Measurements from ENCODE around the gene PLPP7.
"Not testable (repeated sequence)": the region's sequence is repeated elsewhere in the genome, so short reads cannot be mapped to it uniquely, and the experiment has no call there.

The PLPP7 gene

DNA sequence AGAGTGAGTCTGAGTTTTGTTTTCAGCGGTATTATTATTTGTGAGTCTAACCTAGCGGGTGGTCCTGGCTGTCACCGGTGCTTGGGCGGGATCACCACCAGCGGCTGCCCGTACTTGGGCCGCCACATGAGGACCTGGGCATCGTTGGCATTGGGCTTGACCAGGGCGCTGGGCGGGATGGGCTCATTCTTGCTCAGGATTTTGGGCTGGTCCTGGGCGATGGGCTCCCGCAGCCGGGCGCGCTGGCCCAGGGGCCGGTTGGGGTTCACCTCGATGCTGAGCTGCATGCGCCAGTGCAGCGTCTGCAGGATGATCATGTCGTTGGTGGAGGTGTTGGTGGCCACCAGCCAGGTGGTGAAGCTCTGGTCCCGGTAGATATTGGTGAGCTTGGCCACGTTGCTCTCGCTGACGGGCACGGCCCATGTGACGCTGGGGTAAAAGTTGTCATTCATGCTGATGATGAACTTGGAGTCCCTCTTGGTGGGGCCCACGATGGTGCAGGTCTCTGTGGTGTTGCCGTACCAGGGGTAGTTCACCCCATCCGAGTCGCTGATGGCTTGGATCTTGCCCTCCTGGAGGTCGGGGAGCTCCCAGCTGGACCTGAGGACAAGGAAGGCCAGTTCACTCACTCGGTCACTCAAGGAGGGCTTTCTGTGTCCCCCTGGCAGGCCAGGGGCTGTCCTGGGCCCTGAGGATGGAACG lies 28.6 kb upstream of the PLPP7 start:
- no peak for DNase-seq (ENCODE audit: low read depth)
- TF ChIP-seq, protein P1, sequence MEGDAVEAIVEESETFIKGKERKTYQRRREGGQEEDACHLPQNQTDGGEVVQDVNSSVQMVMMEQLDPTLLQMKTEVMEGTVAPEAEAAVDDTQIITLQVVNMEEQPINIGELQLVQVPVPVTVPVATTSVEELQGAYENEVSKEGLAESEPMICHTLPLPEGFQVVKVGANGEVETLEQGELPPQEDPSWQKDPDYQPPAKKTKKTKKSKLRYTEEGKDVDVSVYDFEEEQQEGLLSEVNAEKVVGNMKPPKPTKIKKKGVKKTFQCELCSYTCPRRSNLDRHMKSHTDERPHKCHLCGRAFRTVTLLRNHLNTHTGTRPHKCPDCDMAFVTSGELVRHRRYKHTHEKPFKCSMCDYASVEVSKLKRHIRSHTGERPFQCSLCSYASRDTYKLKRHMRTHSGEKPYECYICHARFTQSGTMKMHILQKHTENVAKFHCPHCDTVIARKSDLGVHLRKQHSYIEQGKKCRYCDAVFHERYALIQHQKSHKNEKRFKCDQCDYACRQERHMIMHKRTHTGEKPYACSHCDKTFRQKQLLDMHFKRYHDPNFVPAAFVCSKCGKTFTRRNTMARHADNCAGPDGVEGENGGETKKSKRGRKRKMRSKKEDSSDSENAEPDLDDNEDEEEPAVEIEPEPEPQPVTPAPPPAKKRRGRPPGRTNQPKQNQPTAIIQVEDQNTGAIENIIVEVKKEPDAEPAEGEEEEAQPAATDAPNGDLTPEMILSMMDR (IDR thresholded peaks at IDR 0.05; ENCODE audit: low read length, missing control alignments), result no peak
- H3K4me3 ChIP-seq (replicated peaks; ENCODE audit: low read depth, low read length), result no peak overlapping the region

DNA sequence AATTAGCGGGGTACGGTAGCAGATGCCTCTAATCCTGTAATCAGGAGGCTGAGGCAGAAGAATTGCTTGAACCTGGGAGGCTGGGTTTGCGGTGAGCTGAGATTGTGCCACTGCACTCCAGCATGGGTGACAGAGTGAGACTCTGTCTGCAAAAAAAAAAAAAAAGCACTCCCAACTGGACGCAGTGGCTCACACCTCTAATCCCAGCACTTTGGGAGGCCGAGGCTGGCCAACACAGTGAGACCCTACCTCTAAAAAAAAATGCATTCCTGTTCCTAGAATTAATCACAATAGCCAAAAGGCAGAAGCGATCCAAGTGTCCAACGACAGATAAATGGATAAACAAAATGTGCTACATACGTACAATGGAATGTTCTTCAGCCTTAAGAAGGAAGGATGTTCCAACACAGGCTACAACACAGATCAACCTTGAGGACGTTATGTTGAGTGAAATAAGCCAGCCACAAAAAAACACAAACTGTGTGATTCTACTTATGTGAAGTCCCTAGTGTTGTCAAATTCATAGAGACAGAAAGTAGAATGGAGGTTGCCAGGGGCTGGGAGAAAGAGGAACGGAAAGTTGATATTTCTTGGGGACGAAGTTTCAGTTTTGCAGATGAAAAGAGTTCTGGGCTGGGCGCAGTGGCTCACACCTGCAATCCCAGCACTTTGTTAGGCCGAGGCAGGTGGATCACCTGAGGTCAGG lies 27.0 kb upstream of the PLPP7 start:
- no peak for DNase-seq (ENCODE audit: low read depth)
- TF ChIP-seq, protein P1 (IDR thresholded peaks at IDR 0.05; ENCODE audit: low read length, missing control alignments), result no peak
- H3K4me3 ChIP-seq (replicated peaks; ENCODE audit: low read depth, low read length), result no peak overlapping the region

DNA sequence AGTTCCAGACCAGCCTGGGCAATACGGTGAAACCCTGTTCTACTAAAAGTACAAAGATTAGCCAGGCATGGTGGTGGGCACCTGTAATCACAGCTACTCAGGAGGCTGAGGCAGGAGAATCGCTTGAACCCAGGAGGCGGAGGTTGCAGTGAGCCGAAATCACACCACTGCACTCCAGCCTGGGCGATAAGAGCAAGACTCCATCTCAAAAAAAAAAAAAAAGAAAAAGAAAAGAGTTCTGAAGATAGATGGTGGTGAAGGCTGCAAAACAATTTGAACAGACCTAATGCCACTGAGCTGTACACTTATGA lies 26.5 kb upstream of the PLPP7 start:
- not testable (repeated sequence) for DNase-seq (ENCODE audit: low read depth); H3K4me3 ChIP-seq (replicated peaks; ENCODE audit: low read depth, low read length)

DNA sequence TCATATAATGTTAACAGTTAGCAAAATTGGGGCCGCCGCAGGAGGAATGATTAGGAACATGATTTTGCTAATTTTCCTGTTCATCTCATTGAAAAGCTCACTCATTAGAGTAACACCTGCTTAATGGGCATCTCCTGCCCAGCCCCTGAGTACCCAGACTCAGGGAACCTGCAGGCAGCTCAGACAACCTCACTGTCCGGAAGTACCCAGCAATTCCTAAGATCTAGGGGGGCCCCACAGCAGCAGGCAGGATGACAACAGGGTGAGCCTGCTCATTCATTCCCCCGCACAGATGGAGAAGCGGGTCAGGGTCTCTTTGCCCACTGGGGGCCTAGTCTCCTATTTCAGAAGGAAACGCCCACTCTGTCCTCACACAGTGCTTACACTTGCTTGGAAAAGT lies 25.8 kb upstream of the PLPP7 start:
- H3K4me3 ChIP-seq (replicated peaks; ENCODE audit: low read depth, low read length), result no peak overlapping the region
- no peak for DNase-seq (ENCODE audit: low read depth)

DNA sequence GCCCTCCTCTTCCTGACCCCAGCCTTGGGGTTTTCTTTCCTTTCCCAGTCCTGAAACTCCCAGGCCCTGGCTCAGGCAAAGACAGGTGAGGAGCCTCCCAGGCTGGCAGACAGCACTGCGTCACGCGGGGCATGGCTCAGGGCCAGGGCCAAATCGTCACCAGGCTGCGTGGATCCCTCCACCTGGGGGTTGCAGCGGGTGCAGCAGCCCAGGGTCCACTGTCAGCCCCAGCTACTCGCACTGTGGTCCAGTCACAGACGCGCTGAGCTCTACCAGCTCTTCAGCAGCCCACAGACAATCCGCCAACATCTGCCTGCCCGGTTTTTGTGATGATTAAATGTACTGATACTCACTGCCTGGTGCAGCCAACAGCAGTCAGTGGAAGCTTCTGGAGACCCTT lies 25.3 kb upstream of the PLPP7 start:
- TF ChIP-seq, protein P1 (IDR thresholded peaks at IDR 0.05; ENCODE audit: low read length, missing control alignments), result no peak
- DNase-seq (ENCODE audit: low read depth), result no peak
- no peak overlapping the region for H3K4me3 ChIP-seq (replicated peaks; ENCODE audit: low read depth, low read length)

More for the DNA sequence above, 25.8 kb upstream of the PLPP7 start:
- TF ChIP-seq, protein P1 (IDR thresholded peaks at IDR 0.05; ENCODE audit: low read length, missing control alignments), result no peak

DNA sequence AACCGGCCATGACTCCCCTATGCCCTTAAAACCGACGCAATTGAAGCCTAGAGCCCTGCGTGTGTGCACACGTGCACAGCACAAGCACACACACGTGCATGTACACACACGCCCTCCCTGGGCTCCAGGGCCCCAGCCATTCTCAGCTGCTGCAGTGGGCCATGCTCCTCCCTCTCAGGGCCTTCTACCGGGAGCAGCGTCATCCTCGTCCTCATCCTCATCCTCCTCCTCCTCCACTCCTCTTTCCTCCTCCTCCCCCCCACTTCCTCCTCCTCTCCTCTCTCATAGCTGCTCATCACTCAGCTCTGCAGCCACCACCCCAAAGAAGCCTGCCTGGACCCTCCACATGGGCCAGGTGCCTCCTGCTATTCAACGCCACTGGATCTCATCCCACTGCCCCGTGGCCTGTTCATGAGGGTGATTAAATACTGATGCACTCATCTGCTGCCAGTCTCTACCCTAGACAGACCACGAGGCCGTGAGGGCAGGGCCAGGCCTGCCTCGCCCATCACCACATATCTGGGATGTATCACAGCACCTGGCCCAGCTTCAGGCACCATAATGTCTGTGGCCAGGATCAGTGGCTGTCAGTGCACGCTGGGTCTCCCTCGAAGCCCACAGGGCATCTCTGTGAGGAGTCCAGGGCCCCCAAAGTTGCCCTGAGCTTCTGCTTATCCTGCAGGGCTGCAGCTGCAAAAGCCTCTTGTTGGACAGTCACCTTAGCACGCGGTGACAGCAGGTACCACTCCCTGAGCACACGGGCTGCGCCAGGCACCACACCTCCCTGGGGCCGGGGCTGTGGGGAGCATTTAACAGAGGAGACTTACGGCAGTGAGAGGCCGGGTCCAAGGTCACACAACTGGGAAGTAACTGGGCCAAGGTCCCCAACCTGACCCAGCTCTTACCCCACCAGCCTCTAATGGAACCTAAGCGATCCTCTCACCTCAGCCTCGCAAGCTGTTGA lies 23.0 kb upstream of the PLPP7 start:
- no peak overlapping the region for H3K4me3 ChIP-seq (replicated peaks; ENCODE audit: low read depth, low read length)
- TF ChIP-seq, protein P1 (IDR thresholded peaks at IDR 0.05; ENCODE audit: low read length, missing control alignments), result no peak
- DNase-seq (ENCODE audit: low read depth), result no peak
